OCI-LY1 (cell line): Measurements from ENCODE around the gene NT5DC1.

Source experiments
- H2AFZ ChIP-seq: fragments of 200-600 bp; sonication (generic), shearing (Covaris generic); 2 replicates; pipeline ENCODE4 v1.6.0; 2014; ENCODE audit warnings: antibody characterized with exemption, mild to moderate bottlenecking, low read length
- H3F3A ChIP-seq: fragments of 200-600 bp; sonication (generic), shearing (Covaris generic); 2 replicates; pipeline ENCODE4 v1.6.0; 2014; ENCODE audit warnings: mild to moderate bottlenecking, antibody characterized with exemption, low read length, moderate library complexity; ENCODE audit not compliant: insufficient read depth
- H3K27ac ChIP-seq: fragments of 200-600 bp; sonication (generic); 2 replicates; pipeline ENCODE4 v1.5.1; 2014; ENCODE audit warnings: low read length, mixed run types, mild to moderate bottlenecking, low read depth; ENCODE audit not compliant: poor library complexity, severe bottlenecking
- H3K27me3 ChIP-seq: fragments of 200-600 bp; sonication (generic); 2 replicates; pipeline ENCODE4 v1.6.0; 2014; ENCODE audit warnings: antibody characterized with exemption, mild to moderate bottlenecking, low read length, moderate library complexity; ENCODE audit not compliant: insufficient read depth
- H3K36me3 ChIP-seq: fragments of 200-600 bp; sonication (generic); 2 replicates; pipeline ENCODE4 v1.6.1; 2014; ENCODE audit warnings: mild to moderate bottlenecking, antibody characterized with exemption, low read length, moderate library complexity, mixed read lengths; ENCODE audit not compliant: insufficient read depth
- H3K4me1 ChIP-seq: fragments of 200-600 bp; sonication (generic); 2 replicates; pipeline ENCODE4 v1.5.1; 2014; ENCODE audit warnings: mild to moderate bottlenecking, low read length, moderate library complexity; ENCODE audit not compliant: insufficient read depth, severe bottlenecking
- H3K4me2 ChIP-seq: fragments of 200-600 bp; sonication (generic), shearing (Covaris generic); 2 replicates; pipeline ENCODE4 v1.6.1; 2014; ENCODE audit warnings: low read length
- H3K4me3 ChIP-seq: fragments of 200-600 bp; sonication (generic); 2 replicates; pipeline ENCODE4 v1.5.1; 2014; ENCODE audit warnings: low read length, low read depth, mild to moderate bottlenecking, mixed read lengths; ENCODE audit not compliant: poor library complexity, severe bottlenecking
- H3K79me2 ChIP-seq: fragments of 200-600 bp; shearing (Covaris generic); 2 replicates; pipeline ENCODE4 v1.6.1; 2016; ENCODE audit warnings: mixed run types, low read length, mixed read lengths; ENCODE audit not compliant: insufficient read depth
- H3K9ac ChIP-seq: fragments of 200-600 bp; sonication (generic), shearing (Covaris generic); 2 replicates; pipeline ENCODE4 v1.6.1; 2014; ENCODE audit warnings: mild to moderate bottlenecking, low read length, mixed read lengths
- H3K9me2 ChIP-seq: fragments of 200-600 bp; sonication (generic), shearing (Covaris generic); 2 replicates; pipeline ENCODE4 v1.6.1; 2014; ENCODE audit warnings: low read depth, mild to moderate bottlenecking, low read length, mixed read lengths
- H3K9me3 ChIP-seq: fragments of 200-600 bp; shearing (Covaris generic); 2 replicates; pipeline ENCODE4 v1.6.1; 2014; ENCODE audit warnings: low read length, mixed read lengths
- H4K20me1 ChIP-seq: fragments of 200-600 bp; sonication (generic), shearing (Covaris generic); 2 replicates; pipeline ENCODE4 v1.6.0; 2016; ENCODE audit warnings: mild to moderate bottlenecking, low read length; ENCODE audit not compliant: insufficient read depth
- EZH2 ChIP-seq: fragments of 200-600 bp; sonication (generic), shearing (Covaris generic); IDR thresholded peaks from 2 replicates; pipeline ENCODE4 v1.8.0; 2017; ENCODE audit warnings: borderline replicate concordance, mixed run types, mild to moderate bottlenecking, antibody characterized with exemption, low read length, moderate library complexity, mixed read lengths
- TF ChIP-seq, protein P1 (sequence below): fragments of 200-600 bp; sonication (generic), shearing (Covaris generic); IDR thresholded peaks from 2 replicates; pipeline ENCODE4 v1.5.1; 2017; ENCODE audit warnings: mild to moderate bottlenecking, antibody characterized with exemption, low read length, moderate library complexity, mixed read lengths

NT5DC1 gene

DNA sequence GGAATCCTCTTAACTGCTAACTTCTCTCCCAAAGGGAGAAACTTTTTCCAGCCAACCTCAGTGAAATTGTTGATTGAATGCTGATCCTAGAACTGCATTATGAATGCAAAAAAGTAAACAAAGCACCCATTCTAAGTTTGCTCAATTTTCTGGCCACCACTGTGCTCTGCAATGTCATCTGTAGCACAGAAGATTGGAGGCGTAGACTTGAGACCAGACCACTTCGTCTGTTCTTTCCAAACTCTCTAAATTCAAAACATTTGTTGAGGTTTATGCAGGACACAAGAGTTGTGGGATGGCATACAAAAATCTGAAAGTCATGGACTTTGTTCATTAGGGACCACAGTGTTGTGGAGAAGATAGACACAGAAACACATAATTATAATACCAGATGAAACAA lies 190.1 kb downstream of the NT5DC1 start:
- no peaks in the 10 kb centered on the region for H3K9me3 ChIP-seq
- no peaks in the 10 kb centered on the region for H3K9me2 ChIP-seq
- H3K79me2 ChIP-seq, result no peaks in the 10 kb centered on the region
- H4K20me1 ChIP-seq, result no peaks in the 10 kb centered on the region
- no peaks in the 10 kb centered on the region for H3K36me3 ChIP-seq
- no peak overlapping the region for H3K4me2 ChIP-seq
- no peak overlapping the region for H3K4me3 ChIP-seq
- no peak overlapping the region for H2AFZ ChIP-seq
- no peaks in the 10 kb centered on the region for H3F3A ChIP-seq
- no peaks in the 10 kb centered on the region for H3K27me3 ChIP-seq
- H3K9ac ChIP-seq, result no peak overlapping the region
- TF ChIP-seq EZH2, result no peak
- TF ChIP-seq, protein P1, sequence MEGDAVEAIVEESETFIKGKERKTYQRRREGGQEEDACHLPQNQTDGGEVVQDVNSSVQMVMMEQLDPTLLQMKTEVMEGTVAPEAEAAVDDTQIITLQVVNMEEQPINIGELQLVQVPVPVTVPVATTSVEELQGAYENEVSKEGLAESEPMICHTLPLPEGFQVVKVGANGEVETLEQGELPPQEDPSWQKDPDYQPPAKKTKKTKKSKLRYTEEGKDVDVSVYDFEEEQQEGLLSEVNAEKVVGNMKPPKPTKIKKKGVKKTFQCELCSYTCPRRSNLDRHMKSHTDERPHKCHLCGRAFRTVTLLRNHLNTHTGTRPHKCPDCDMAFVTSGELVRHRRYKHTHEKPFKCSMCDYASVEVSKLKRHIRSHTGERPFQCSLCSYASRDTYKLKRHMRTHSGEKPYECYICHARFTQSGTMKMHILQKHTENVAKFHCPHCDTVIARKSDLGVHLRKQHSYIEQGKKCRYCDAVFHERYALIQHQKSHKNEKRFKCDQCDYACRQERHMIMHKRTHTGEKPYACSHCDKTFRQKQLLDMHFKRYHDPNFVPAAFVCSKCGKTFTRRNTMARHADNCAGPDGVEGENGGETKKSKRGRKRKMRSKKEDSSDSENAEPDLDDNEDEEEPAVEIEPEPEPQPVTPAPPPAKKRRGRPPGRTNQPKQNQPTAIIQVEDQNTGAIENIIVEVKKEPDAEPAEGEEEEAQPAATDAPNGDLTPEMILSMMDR, result no peak
- no peaks in the 10 kb centered on the region for H3K4me1 ChIP-seq
- no peak overlapping the region for H3K27ac ChIP-seq

DNA sequence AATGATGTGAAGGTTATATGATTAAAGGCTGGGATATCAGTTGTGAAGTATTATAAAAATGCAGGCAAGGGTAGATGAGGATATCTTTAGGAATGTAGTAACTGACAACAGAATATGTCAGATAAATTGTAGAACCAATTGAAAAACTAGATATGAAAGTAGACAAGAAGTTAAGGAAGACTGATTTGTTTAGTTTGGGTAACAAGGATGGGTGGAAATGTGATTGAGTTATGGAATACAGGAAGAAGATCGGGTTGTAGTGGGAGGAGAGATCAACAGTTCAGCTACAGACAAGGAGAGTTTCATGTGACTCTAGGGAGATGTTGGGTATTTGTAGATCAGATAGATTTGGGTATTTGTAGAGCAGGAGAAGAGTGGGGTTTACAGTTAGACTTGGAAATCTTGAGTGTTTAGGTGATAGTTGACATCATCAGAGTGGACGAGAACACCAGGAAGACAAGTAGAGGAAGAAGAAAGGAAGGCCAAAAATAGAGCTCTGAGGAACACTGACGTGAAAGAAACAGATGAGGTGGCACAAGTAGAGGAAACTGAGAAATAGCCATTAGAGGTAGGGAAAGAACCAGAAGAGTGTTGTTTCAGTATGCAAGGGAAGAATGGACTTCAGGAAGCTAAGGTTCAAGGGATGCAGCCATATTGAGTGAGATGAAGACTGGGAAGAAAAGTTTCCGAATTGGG lies 191.2 kb downstream of the NT5DC1 start:
- H3K9ac ChIP-seq, result no peak overlapping the region
- no peaks in the 10 kb centered on the region for H3K4me1 ChIP-seq
- H3K4me2 ChIP-seq, result no peak overlapping the region
- no peak overlapping the region for H2AFZ ChIP-seq
- H4K20me1 ChIP-seq, result no peaks in the 10 kb centered on the region
- no peaks in the 10 kb centered on the region for H3F3A ChIP-seq
- no peaks in the 10 kb centered on the region for H3K79me2 ChIP-seq
- H3K9me3 ChIP-seq, result no peaks in the 10 kb centered on the region
- H3K27me3 ChIP-seq, result no peaks in the 10 kb centered on the region
- H3K27ac ChIP-seq, result no peak overlapping the region
- no peaks in the 10 kb centered on the region for H3K9me2 ChIP-seq
- TF ChIP-seq, protein P1, result no peak
- TF ChIP-seq EZH2, result no peak
- H3K36me3 ChIP-seq, result no peaks in the 10 kb centered on the region
- no peak overlapping the region for H3K4me3 ChIP-seq

DNA sequence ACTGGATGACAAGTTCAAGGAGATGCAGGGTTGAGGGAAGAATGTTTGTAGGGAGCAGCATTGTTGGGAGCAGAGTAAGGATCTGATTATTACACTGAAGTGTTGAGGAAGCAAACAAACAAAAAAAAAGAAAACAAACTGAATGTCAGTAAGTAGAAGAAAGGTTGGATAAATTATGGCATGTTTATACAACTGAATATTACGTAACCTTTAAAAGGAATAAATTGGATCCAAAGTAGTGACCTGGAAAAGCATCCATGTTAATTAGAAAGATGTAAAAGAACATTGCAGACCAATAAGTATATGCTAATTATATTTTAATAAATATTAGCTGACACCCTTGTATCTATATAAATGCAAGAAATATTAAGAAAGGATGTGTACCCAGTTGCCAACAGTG lies 191.9 kb downstream of the NT5DC1 start:
- no peaks in the 10 kb centered on the region for H4K20me1 ChIP-seq
- H2AFZ ChIP-seq, result no peak overlapping the region
- no peaks in the 10 kb centered on the region for H3K79me2 ChIP-seq
- TF ChIP-seq, protein P1, result no peak
- no peak for TF ChIP-seq EZH2
- H3K27me3 ChIP-seq, result no peaks in the 10 kb centered on the region
- H3F3A ChIP-seq, result no peaks in the 10 kb centered on the region
- no peak overlapping the region for H3K4me2 ChIP-seq
- H3K9me2 ChIP-seq, result no peaks in the 10 kb centered on the region
- no peak overlapping the region for H3K27ac ChIP-seq
- H3K4me1 ChIP-seq, result no peaks in the 10 kb centered on the region
- H3K9ac ChIP-seq, result no peak overlapping the region
- no peaks in the 10 kb centered on the region for H3K9me3 ChIP-seq
- H3K4me3 ChIP-seq, result no peak overlapping the region
- no peaks in the 10 kb centered on the region for H3K36me3 ChIP-seq
